Measurements from ENCODE around the gene GAS6. TPM values are rescaled to one million over a fixed set of nuclear protein-coding genes. Genes with fewer than 3 reads are reported as not detected.

GAS6 gene
- total RNA-seq, 1 donor from 2014 or later: 215 TPM

- TF ChIP-seq POLR2AphosphoS5 (IDR thresholded peaks at IDR 0.05; ENCODE audit: insufficient read depth in 1 of 2, low read depth in 1 of 2): no peak
- TF ChIP-seq POLR2A (IDR thresholded peaks at IDR 0.05): no peak
- peak overlapping the region; percentile 6 for H3K27ac ChIP-seq
- no peaks in the 10 kb centered on the region for H3K9me3 ChIP-seq
- intact Hi-C loops (cut with DNase I): loop anchor here (5.0 kb wide), 1 partner anchor 414 kb away; no protein-coding TSS in a partner anchor
- no peak overlapping the region for H3K4me3 ChIP-seq
- H3K27me3 ChIP-seq: no peaks in the 10 kb centered on the region
- H3K4me1 ChIP-seq: peaks cover 20% of the 10 kb centered on the region
- H3K36me3 ChIP-seq: no peaks in the 10 kb centered on the region
- no peak for DNase-seq (ENCODE audit: extremely low spot score in 2 of 2)
Measured at GRCh38 chr13:113813070-113813748, 50.7 kb downstream of the GAS6 start.

GRCh38 chr13:113812178-113813040, 51.5 kb downstream of the GAS6 start:
- no peaks in the 10 kb centered on the region for H3K36me3 ChIP-seq
- H3K27ac ChIP-seq: peak overlapping the region; percentile 6
- TF ChIP-seq POLR2A (IDR thresholded peaks at IDR 0.05) (no peak), POLR2AphosphoS5 (IDR thresholded peaks at IDR 0.05; ENCODE audit: insufficient read depth in 1 of 2, low read depth in 1 of 2) (no peak), CTCF (IDR thresholded peaks at IDR 0.05) (no peak)
- DNase-seq (ENCODE audit: extremely low spot score in 2 of 2): no peak
- no peaks in the 10 kb centered on the region for H3K9me3 ChIP-seq
- intact Hi-C loops (cut with DNase I): loop anchor here (5.0 kb wide), 1 partner anchor 415 kb away; no protein-coding TSS in a partner anchor
- H3K4me3 ChIP-seq: no peak overlapping the region
- H3K4me1 ChIP-seq: peaks cover 12% of the 10 kb centered on the region
- no peaks in the 10 kb centered on the region for H3K27me3 ChIP-seq

- peaks cover under 1% of the 10 kb centered on the region for H3K4me1 ChIP-seq
- no peaks in the 10 kb centered on the region for H3K9me3 ChIP-seq
- intact Hi-C loops (cut with DNase I): loop anchor here (5.0 kb wide), 1 partner anchor 416 kb away; no protein-coding TSS in a partner anchor
- no peak overlapping the region for H3K4me3 ChIP-seq
- no peaks in the 10 kb centered on the region for H3K27me3 ChIP-seq
- no peak for TF ChIP-seq CTCF (IDR thresholded peaks at IDR 0.05)
- TF ChIP-seq POLR2A (IDR thresholded peaks at IDR 0.05): no peak
- no peak for TF ChIP-seq POLR2AphosphoS5 (IDR thresholded peaks at IDR 0.05; ENCODE audit: insufficient read depth in 1 of 2, low read depth in 1 of 2)
- no peak for DNase-seq (ENCODE audit: extremely low spot score in 2 of 2)
- no peak overlapping the region for H3K27ac ChIP-seq
- no peaks in the 10 kb centered on the region for H3K36me3 ChIP-seq
Measured at GRCh38 chr13:113811081-113811928, 52.6 kb downstream of the GAS6 start.

GRCh38 chr13:113810640-113811039, 53.2 kb downstream of the GAS6 start:
- Histone ChIP-seq H3K27ac (no peak overlapping the region), H3K27me3 (no peaks in the 10 kb centered on the region), H3K9me3 (no peaks in the 10 kb centered on the region), H3K4me3 (no peak overlapping the region), H3K4me1 (no peaks in the 10 kb centered on the region), H3K36me3 (no peaks in the 10 kb centered on the region)
- DNase-seq (ENCODE audit: extremely low spot score in 2 of 2): no peak
- no peak for TF ChIP-seq CTCF (IDR thresholded peaks at IDR 0.05)
- TF ChIP-seq POLR2AphosphoS5 (IDR thresholded peaks at IDR 0.05; ENCODE audit: insufficient read depth in 1 of 2, low read depth in 1 of 2): no peak
- TF ChIP-seq POLR2A (IDR thresholded peaks at IDR 0.05): no peak
- intact Hi-C loops (cut with DNase I): loop anchor here (5.0 kb wide), 1 partner anchor 417 kb away; no protein-coding TSS in a partner anchor

- Histone ChIP-seq H3K9me3 (no peaks in the 10 kb centered on the region), H3K27me3 (no peaks in the 10 kb centered on the region), H3K36me3 (no peaks in the 10 kb centered on the region), H3K4me3 (no peak overlapping the region), H3K27ac (no peak overlapping the region), H3K4me1 (no peaks in the 10 kb centered on the region)
- TF ChIP-seq CTCF (IDR thresholded peaks at IDR 0.05) (no peak), POLR2A (IDR thresholded peaks at IDR 0.05) (no peak), POLR2AphosphoS5 (IDR thresholded peaks at IDR 0.05; ENCODE audit: insufficient read depth in 1 of 2, low read depth in 1 of 2) (no peak)
- intact Hi-C loops (cut with DNase I): loop anchor here (5.0 kb wide), 1 partner anchor 417 kb away; no protein-coding TSS in a partner anchor
- no peak for DNase-seq (ENCODE audit: extremely low spot score in 2 of 2)
Measured at GRCh38 chr13:113809934-113810333, 53.9 kb downstream of the GAS6 start.
